ENCODE results near the gene CELF4. TPM values are rescaled to one million over a fixed set of nuclear protein-coding genes. Genes with fewer than 3 reads are reported as not detected.

The CELF4 gene
- total RNA-seq, 1 donor from 2014 or later: 0.44 TPM

GRCh38 chr18:37421341-37422077, 144.1 kb downstream of the CELF4 start:
- no peak for DNase-seq (ENCODE audit: low spot score)
- TF ChIP-seq, protein P1, sequence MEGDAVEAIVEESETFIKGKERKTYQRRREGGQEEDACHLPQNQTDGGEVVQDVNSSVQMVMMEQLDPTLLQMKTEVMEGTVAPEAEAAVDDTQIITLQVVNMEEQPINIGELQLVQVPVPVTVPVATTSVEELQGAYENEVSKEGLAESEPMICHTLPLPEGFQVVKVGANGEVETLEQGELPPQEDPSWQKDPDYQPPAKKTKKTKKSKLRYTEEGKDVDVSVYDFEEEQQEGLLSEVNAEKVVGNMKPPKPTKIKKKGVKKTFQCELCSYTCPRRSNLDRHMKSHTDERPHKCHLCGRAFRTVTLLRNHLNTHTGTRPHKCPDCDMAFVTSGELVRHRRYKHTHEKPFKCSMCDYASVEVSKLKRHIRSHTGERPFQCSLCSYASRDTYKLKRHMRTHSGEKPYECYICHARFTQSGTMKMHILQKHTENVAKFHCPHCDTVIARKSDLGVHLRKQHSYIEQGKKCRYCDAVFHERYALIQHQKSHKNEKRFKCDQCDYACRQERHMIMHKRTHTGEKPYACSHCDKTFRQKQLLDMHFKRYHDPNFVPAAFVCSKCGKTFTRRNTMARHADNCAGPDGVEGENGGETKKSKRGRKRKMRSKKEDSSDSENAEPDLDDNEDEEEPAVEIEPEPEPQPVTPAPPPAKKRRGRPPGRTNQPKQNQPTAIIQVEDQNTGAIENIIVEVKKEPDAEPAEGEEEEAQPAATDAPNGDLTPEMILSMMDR (IDR thresholded peaks at IDR 0.05; ENCODE audit: unreplicated experiment): no peak
- H3K27me3 Mint-ChIP-seq (ENCODE audit: unreplicated experiment): peaks cover 14% of the 10 kb centered on the region
- no peaks in the 10 kb centered on the region for H3K4me1 Mint-ChIP-seq (ENCODE audit: unreplicated experiment)
- no peak overlapping the region for H3K4me3 Mint-ChIP-seq (ENCODE audit: unreplicated experiment)
- no peak overlapping the region for H3K27ac Mint-ChIP-seq (ENCODE audit: unreplicated experiment)
- H3K9me3 Mint-ChIP-seq (ENCODE audit: unreplicated experiment): no peaks in the 10 kb centered on the region
- peaks cover 3% of the 10 kb centered on the region for H3K36me3 Mint-ChIP-seq (ENCODE audit: low read depth, unreplicated experiment)

DNA sequence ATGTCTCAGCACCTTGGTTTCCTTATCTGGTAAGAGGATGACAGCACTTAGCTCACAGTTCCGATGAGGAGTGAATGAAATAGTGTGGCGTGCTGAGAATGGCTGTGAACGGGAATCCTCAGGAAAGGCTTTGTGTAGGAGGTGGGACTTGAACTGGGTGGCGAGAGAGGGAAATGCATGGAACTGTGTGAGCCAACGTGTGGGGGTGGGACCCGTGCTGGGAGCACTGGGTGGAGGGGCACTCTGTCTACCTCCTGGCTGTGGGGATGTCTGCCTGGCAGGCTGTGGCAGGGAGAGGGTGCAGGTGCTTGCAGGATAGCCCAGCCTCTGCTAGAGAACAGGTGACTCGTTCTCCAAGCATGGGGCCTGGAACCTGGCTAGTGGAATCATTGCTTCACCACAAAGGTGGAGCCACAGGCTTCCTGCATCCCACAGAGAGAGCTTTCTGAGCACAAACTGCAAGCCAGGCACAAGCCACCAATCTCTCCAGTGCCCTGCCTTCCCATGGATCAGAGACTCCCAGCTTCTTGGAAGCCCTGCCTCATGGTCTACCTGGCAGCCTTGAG, 145.2 kb downstream of the CELF4 start:
- no peak overlapping the region for H3K4me3 Mint-ChIP-seq (ENCODE audit: unreplicated experiment)
- H3K27me3 Mint-ChIP-seq (ENCODE audit: unreplicated experiment): peaks cover 15% of the 10 kb centered on the region
- no peak overlapping the region for H3K27ac Mint-ChIP-seq (ENCODE audit: unreplicated experiment)
- TF ChIP-seq, protein P1 (IDR thresholded peaks at IDR 0.05; ENCODE audit: unreplicated experiment): no peak
- peaks cover 3% of the 10 kb centered on the region for H3K36me3 Mint-ChIP-seq (ENCODE audit: low read depth, unreplicated experiment)
- no peaks in the 10 kb centered on the region for H3K4me1 Mint-ChIP-seq (ENCODE audit: unreplicated experiment)
- DNase-seq (ENCODE audit: low spot score): no peak
- H3K9me3 Mint-ChIP-seq (ENCODE audit: unreplicated experiment): no peaks in the 10 kb centered on the region

- Mint-ChIP-seq H3K27me3 (ENCODE audit: unreplicated experiment) (peaks cover 15% of the 10 kb centered on the region), H3K9me3 (ENCODE audit: unreplicated experiment) (no peaks in the 10 kb centered on the region), H3K36me3 (ENCODE audit: low read depth, unreplicated experiment) (peaks cover 3% of the 10 kb centered on the region), H3K4me1 (ENCODE audit: unreplicated experiment) (no peaks in the 10 kb centered on the region), H3K4me3 (ENCODE audit: unreplicated experiment) (no peak overlapping the region), H3K27ac (ENCODE audit: unreplicated experiment) (no peak overlapping the region)
- TF ChIP-seq, protein P1 (IDR thresholded peaks at IDR 0.05; ENCODE audit: unreplicated experiment): no peak
- no peak for DNase-seq (ENCODE audit: low spot score)
These were observed 145.7 kb downstream of the CELF4 start for GRCh38 chr18:37419866-37420265.

- H3K36me3 Mint-ChIP-seq (ENCODE audit: low read depth, unreplicated experiment): peaks cover 3% of the 10 kb centered on the region
- TF ChIP-seq, protein P1 (IDR thresholded peaks at IDR 0.05; ENCODE audit: unreplicated experiment): no peak
- H3K9me3 Mint-ChIP-seq (ENCODE audit: unreplicated experiment): no peaks in the 10 kb centered on the region
- DNase-seq (ENCODE audit: low spot score): no peak
- H3K27ac Mint-ChIP-seq (ENCODE audit: unreplicated experiment): no peak overlapping the region
- no peaks in the 10 kb centered on the region for H3K4me1 Mint-ChIP-seq (ENCODE audit: unreplicated experiment)
- no peak overlapping the region for H3K4me3 Mint-ChIP-seq (ENCODE audit: unreplicated experiment)
- H3K27me3 Mint-ChIP-seq (ENCODE audit: unreplicated experiment): peaks cover 15% of the 10 kb centered on the region
These were observed 146.3 kb downstream of the CELF4 start for GRCh38 chr18:37419315-37419714.

GRCh38 chr18:37414816-37415215, 150.8 kb downstream of the CELF4 start:
- Mint-ChIP-seq H3K27me3 (ENCODE audit: unreplicated experiment) (peaks cover 8% of the 10 kb centered on the region), H3K36me3 (ENCODE audit: low read depth, unreplicated experiment) (peaks cover 3% of the 10 kb centered on the region), H3K27ac (ENCODE audit: unreplicated experiment) (no peak overlapping the region), H3K9me3 (ENCODE audit: unreplicated experiment) (no peaks in the 10 kb centered on the region), H3K4me1 (ENCODE audit: unreplicated experiment) (no peaks in the 10 kb centered on the region), H3K4me3 (ENCODE audit: unreplicated experiment) (no peak overlapping the region)
- TF ChIP-seq, protein P1 (IDR thresholded peaks at IDR 0.05; ENCODE audit: unreplicated experiment): no peak
- no peak for DNase-seq (ENCODE audit: low spot score)

Data from endothelial cell (in vitro differentiated cells).